SK-N-SH (cell line): ENCODE data around the gene POU6F2. TPM values are rescaled to one million over a fixed set of nuclear protein-coding genes. Genes with fewer than 3 reads are reported as not detected.

Experiments used
- CTCF ChIA-PET: fragments of 300-600, 350-600 bp; formaldehyde crosslinking; extraction: SDS; loops from one replicate; lab custom pipeline; 2021; lab: Yijun Ruan, JAX
- POLR2A ChIA-PET: fragments of 350-600 bp; sonication (Branson Sonifier 250); formaldehyde crosslinking; extraction: SDS; loops from one replicate; lab custom pipeline; 2020; ENCODE audit warnings: antibody characterized with exemption, inconsistent platforms; lab: Yijun Ruan, JAX
- DNase-seq: peaks from one replicate; pipeline ENCODE4 v3.0.0; 2012
- H2AFZ ChIP-seq: fragments of 200-600 bp; sonication (generic); 2 replicates; pipeline ENCODE4 v1.8.1; 2016; ENCODE audit warnings: antibody characterized with exemption, mild to moderate bottlenecking, low read depth
- H3F3A ChIP-seq: fragments of 200-600 bp; sonication (generic); replicated peaks from 2 replicates; pipeline ENCODE3; 2016; ENCODE audit warnings: antibody characterized with exemption, mild to moderate bottlenecking; ENCODE audit not compliant: insufficient read depth
- H3K27ac ChIP-seq, 2 experiments: fragments of 200-500 bp in 1 of 2; fragments of 200-600 bp in 1 of 2; sonication (Bioruptor generic) in 1 of 2; sonication (generic), shearing (Covaris generic) in 1 of 2; 2 replicates each; pipeline versions ENCODE4 v1.5.1 to v1.6.1; 2014 to 2016; ENCODE audit warnings: low read depth in 2 of 2, inconsistent platforms in 1 of 2, low read length in 1 of 2, mild to moderate bottlenecking in 1 of 2, mixed read lengths in 1 of 2
- H3K27me3 ChIP-seq: fragments of 200-600 bp; sonication (generic), shearing (Covaris generic); 2 replicates; pipeline ENCODE4 v1.6.1; 2016; ENCODE audit warnings: mixed run types; ENCODE audit not compliant: insufficient read depth
- H3K36me3 ChIP-seq, 2 experiments: fragments of 200-500 bp in 1 of 2; fragments of 200-600 bp in 1 of 2; sonication (Bioruptor generic) in 1 of 2; sonication (generic) in 1 of 2; replicated peaks in 1 of 2; 2 replicates each; pipeline versions ENCODE3 to v1.5.1; 2014 to 2016; ENCODE audit warnings: low read length in 1 of 2, mild to moderate bottlenecking in 1 of 2; ENCODE audit not compliant: insufficient read depth in 2 of 2, control insufficient read depth in 1 of 2
- H3K4me1 ChIP-seq, 2 experiments: fragments of 200-500 bp in 1 of 2; fragments of 200-600 bp in 1 of 2; sonication (Bioruptor generic) in 1 of 2; sonication (generic), shearing (Covaris generic) in 1 of 2; 2 replicates each; pipeline versions ENCODE4 v1.5.1 to v1.6.1; 2014 to 2016; ENCODE audit warnings: low read depth in 1 of 2, low read length in 1 of 2, mixed run types in 1 of 2; ENCODE audit not compliant: insufficient read depth in 2 of 2, control insufficient read depth in 1 of 2
- H3K4me2 ChIP-seq: fragments of 200-600 bp; sonication (generic), shearing (Covaris generic); 2 replicates; pipeline ENCODE4 v1.6.1; 2017; ENCODE audit warnings: mixed run types
- H3K4me3 ChIP-seq, 2 experiments: fragments of 200-500 bp in 1 of 2; fragments of 200-600 bp in 1 of 2; sonication (Bioruptor generic) in 1 of 2; sonication (generic), shearing (Covaris generic) in 1 of 2; 2 replicates each; pipeline versions ENCODE4 v1.5.1 to v1.8.1; 2014 to 2016; ENCODE audit warnings: low read depth in 2 of 2, inconsistent platforms in 1 of 2, low read length in 1 of 2, mild to moderate bottlenecking in 1 of 2, mixed read lengths in 1 of 2, moderate library complexity in 1 of 2
- H3K79me2 ChIP-seq: fragments of 200-600 bp; sonication (generic); 2 replicates; pipeline ENCODE4 v1.8.1; 2017; ENCODE audit warnings: mild to moderate bottlenecking; ENCODE audit not compliant: insufficient read depth
- H3K9ac ChIP-seq: fragments of 200-600 bp; sonication (generic); 2 replicates; pipeline ENCODE4 v1.6.1; 2017; ENCODE audit warnings: mixed run types
- H3K9me2 ChIP-seq: fragments of 200-600 bp; sonication (generic); 2 replicates; pipeline ENCODE4 v1.6.1; 2017; ENCODE audit warnings: mixed run types
- H3K9me3 ChIP-seq: fragments of 200-600 bp; sonication (generic); 2 replicates; pipeline ENCODE4 v1.6.1; 2017; ENCODE audit warnings: mixed run types, mild to moderate bottlenecking, moderate library complexity
- H4K20me1 ChIP-seq: fragments of 200-600 bp; sonication (generic); 2 replicates; pipeline ENCODE4 v1.6.1; 2017; ENCODE audit warnings: mild to moderate bottlenecking, mixed run types; ENCODE audit not compliant: insufficient read depth
- CTCF ChIP-seq: fragments of 200-600 bp; sonication (generic); IDR thresholded peaks from 2 replicates; pipeline ENCODE4 v1.6.1; 2017; ENCODE audit warnings: antibody characterized with exemption, mild to moderate bottlenecking, moderate library complexity
- ELF1 ChIP-seq: IDR thresholded peaks from 2 replicates; pipeline ENCODE4 v1.4.0; 2012
- FOSL2 ChIP-seq: IDR thresholded peaks from 2 replicates; pipeline ENCODE4 v1.4.0; 2012; ENCODE audit warnings: low read depth, mild to moderate bottlenecking, moderate library complexity, borderline replicate concordance
- FOXJ3 ChIP-seq: sonication (generic); formaldehyde crosslinking; IDR thresholded peaks from 2 replicates; pipeline ENCODE4 v1.5.1; 2020; ENCODE audit warnings: mild to moderate bottlenecking, missing genetic modification reagents
- IRF3 ChIP-seq: fragments of 150-350 bp; IDR thresholded peaks from 2 replicates; pipeline ENCODE4 v1.6.1; 2016; ENCODE audit warnings: mild to moderate bottlenecking, low read depth, low read length
- MEF2A ChIP-seq: IDR thresholded peaks from 2 replicates; pipeline ENCODE4 v1.4.0; 2012; ENCODE audit warnings: low read depth, borderline replicate concordance
- NRF1 ChIP-seq: IDR thresholded peaks from 2 replicates; pipeline ENCODE4 v1.6.1; 2012; ENCODE audit warnings: low read depth, mild to moderate bottlenecking, low read length
- POLR2AphosphoS5 ChIP-seq: IDR thresholded peaks from 2 replicates; pipeline ENCODE4 v1.6.1; 2012; ENCODE audit warnings: low read depth, low read length
- REST ChIP-seq: IDR thresholded peaks from 2 replicates; pipeline ENCODE4 v1.6.1; 2012; ENCODE audit warnings: mild to moderate bottlenecking, low read depth, low read length, moderate library complexity
- RFX5 ChIP-seq: IDR thresholded peaks from 2 replicates; pipeline ENCODE4 v1.6.1; 2012; ENCODE audit warnings: mild to moderate bottlenecking, improper control_type of control experiment, low read length
- RXRA ChIP-seq: IDR thresholded peaks from 2 replicates; pipeline ENCODE4 v1.4.0; 2012; ENCODE audit warnings: low read depth, mild to moderate bottlenecking, borderline replicate concordance
- SMC3 ChIP-seq: IDR thresholded peaks from 2 replicates; pipeline ENCODE4 v1.6.1; 2012; ENCODE audit warnings: low read depth, low read length, improper control_type of control experiment
- TAF1 ChIP-seq: IDR thresholded peaks from 2 replicates; pipeline ENCODE4 v1.6.1; 2012; ENCODE audit warnings: low read depth, mild to moderate bottlenecking, low read length, moderate library complexity, borderline replicate concordance
- USF1 ChIP-seq: IDR thresholded peaks from 2 replicates; pipeline ENCODE4 v1.4.0; 2012; ENCODE audit warnings: low read depth, borderline replicate concordance
- YY1 ChIP-seq: IDR thresholded peaks from 2 replicates; pipeline ENCODE4 v1.4.0; 2012; ENCODE audit warnings: low read depth, mild to moderate bottlenecking
- ZBTB33 ChIP-seq: IDR thresholded peaks from 2 replicates; pipeline ENCODE4 v1.4.0; 2012; ENCODE audit warnings: low read depth, borderline replicate concordance
- WGBS: methylation state at CpG from one replicate; pipeline ENCODE4 v1.1.6; 2017; ENCODE audit warnings: low lambda C conversion rate; 5-methylcytosine and 5-hydroxymethylcytosine counted together
- polyA plus RNA-seq, 3 experiments: library from polyadenylated mRNA; depleted of rRNA; stranded (reverse); fragments of >200 nt; gene quantifications; 2 replicates each; pipeline ENCODE4 v1.2.3, GENCODE V29; 2012
- TF ChIP-seq, protein P1 (sequence below): fragments of 150-350 bp; IDR thresholded peaks from 2 replicates; pipeline ENCODE4 v1.6.1; 2017; ENCODE audit warnings: antibody characterized with exemption, low read length, low read depth, borderline replicate concordance

POU6F2 gene
- polyA plus RNA-seq, 1 of the 3 experiments (the other 2 are of a cell fraction) = under 0.01 TPM

- 3% methylated on average over 1 of the region's 1 CpG for WGBS
- no peak for DNase-seq
- no peak overlapping the region for H3K4me2 ChIP-seq
- no peaks in the 10 kb centered on the region for H3K9me3 ChIP-seq
- H3F3A ChIP-seq = peaks cover 4% of the 10 kb centered on the region
- H4K20me1 ChIP-seq = no peaks in the 10 kb centered on the region
- no peak overlapping the region for H2AFZ ChIP-seq
- no peaks in the 10 kb centered on the region for H3K9me2 ChIP-seq
- POLR2A ChIA-PET = no interaction called here
- H3K27me3 ChIP-seq = peaks cover 23% of the 10 kb centered on the region
- H3K9ac ChIP-seq = no peak overlapping the region
- TF ChIP-seq CTCF = no peak
- TF ChIP-seq RXRA = no peak
- TF ChIP-seq SMC3 = no peak
- TF ChIP-seq RFX5 = no peak
- TF ChIP-seq MEF2A = no peak
- TF ChIP-seq, all 33 proteins: peak for 0
- CTCF ChIA-PET = no interaction called here
- H3K36me3 ChIP-seq = no peaks in the 10 kb centered on the region
- H3K4me3 ChIP-seq = no peak overlapping the region
- H3K4me1 ChIP-seq = no peaks in the 10 kb centered on the region
- H3K27ac ChIP-seq = no peak overlapping the region
- H3K79me2 ChIP-seq = no peaks in the 10 kb centered on the region
These were observed 405.4 kb downstream of the POU6F2 start for GRCh38 chr7:39383136-39383535.

GRCh38 chr7:39384386-39384785, 406.7 kb downstream of the POU6F2 start:
- no peak for TF ChIP-seq FOSL2
- TF ChIP-seq USF1 = no peak
- no peak for TF ChIP-seq MEF2A
- TF ChIP-seq ZBTB33 = no peak
- no peak for TF ChIP-seq IRF3
- no peak for TF ChIP-seq RXRA
- no peak for TF ChIP-seq REST
- TF ChIP-seq YY1 = no peak
- TF ChIP-seq ELF1 = no peak
- no peak for TF ChIP-seq POLR2AphosphoS5
- TF ChIP-seq RFX5 = no peak
- no peak for TF ChIP-seq TAF1
- TF ChIP-seq, protein P1, sequence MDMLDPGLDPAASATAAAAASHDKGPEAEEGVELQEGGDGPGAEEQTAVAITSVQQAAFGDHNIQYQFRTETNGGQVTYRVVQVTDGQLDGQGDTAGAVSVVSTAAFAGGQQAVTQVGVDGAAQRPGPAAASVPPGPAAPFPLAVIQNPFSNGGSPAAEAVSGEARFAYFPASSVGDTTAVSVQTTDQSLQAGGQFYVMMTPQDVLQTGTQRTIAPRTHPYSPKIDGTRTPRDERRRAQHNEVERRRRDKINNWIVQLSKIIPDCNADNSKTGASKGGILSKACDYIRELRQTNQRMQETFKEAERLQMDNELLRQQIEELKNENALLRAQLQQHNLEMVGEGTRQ = no peak
- no peak for TF ChIP-seq FOXJ3 (CRISPR knock-in tag)
- TF ChIP-seq NRF1 = no peak
- Histone ChIP-seq H3K4me2 (no peak overlapping the region), H3K4me1 (no peaks in the 10 kb centered on the region), H3K9me2 (0 out of 2 replicates have a peak, but pooled peaks cover 3% of the 10 kb centered on the region), H2AFZ (no peak overlapping the region), H3K9ac (no peak overlapping the region), H3K27me3 (peaks cover 17% of the 10 kb centered on the region), H3K4me3 (no peak overlapping the region), H3K36me3 (no peaks in the 10 kb centered on the region), H3K9me3 (no peaks in the 10 kb centered on the region), H4K20me1 (no peaks in the 10 kb centered on the region), H3F3A (peaks cover 4% of the 10 kb centered on the region), H3K27ac (no peak overlapping the region), H3K79me2 (no peaks in the 10 kb centered on the region)
- ChIA-PET CTCF (interaction anchor here (1.0 kb wide), 1 partner anchor 156 kb away, joined by 3 read pairs; no protein-coding TSS in a partner anchor), POLR2A (no interaction called here)
- DNase-seq = no peak
- 47% methylated on average over 2 of the region's 2 CpGs for WGBS
